ENCODE measurements around the gene MYO1F.
"Not testable (repeated sequence)": the region's sequence is repeated elsewhere in the genome, so short reads cannot be mapped to it uniquely, and the experiment has no call there.

MYO1F gene

GRCh38 chr19:8577247-8577646 lies at the start of gene MYO1F:
Gene MYO1F (minus strand): TSS chr19:8577442. CDS start chr19:8577309, 133 bp downstream.
- DNase-seq, result no peak

- no peak for DNase-seq
Measured at GRCh38 chr19:8626842-8627241, 49.6 kb upstream of the MYO1F start.

- not testable (repeated sequence) for DNase-seq
Measured at GRCh38 chr19:8622886-8623285, 45.6 kb upstream of the MYO1F start.

DNA sequence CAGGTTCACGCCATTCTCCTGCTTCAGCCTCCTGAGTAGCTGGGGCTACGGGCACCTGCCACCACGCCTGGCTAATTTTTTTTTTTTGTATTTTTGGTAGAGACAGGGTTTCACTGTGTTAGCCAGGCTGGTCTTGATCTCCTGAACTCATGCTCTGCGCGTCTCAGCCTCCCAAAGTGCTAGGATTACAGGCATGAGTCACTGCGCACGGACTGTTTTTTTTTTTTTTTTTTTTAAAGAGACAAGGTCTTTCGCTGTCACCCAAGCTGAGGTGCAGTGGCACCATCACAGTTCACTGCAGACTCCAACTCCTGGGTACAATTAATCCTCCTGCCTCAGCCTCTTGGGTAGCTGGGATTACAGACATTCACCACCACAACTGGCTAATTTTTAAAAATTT lies 41.5 kb upstream of the MYO1F start:
- no peak for DNase-seq

- no peak for DNase-seq
Measured at GRCh38 chr19:8617984-8618383, 40.7 kb upstream of the MYO1F start.

DNA sequence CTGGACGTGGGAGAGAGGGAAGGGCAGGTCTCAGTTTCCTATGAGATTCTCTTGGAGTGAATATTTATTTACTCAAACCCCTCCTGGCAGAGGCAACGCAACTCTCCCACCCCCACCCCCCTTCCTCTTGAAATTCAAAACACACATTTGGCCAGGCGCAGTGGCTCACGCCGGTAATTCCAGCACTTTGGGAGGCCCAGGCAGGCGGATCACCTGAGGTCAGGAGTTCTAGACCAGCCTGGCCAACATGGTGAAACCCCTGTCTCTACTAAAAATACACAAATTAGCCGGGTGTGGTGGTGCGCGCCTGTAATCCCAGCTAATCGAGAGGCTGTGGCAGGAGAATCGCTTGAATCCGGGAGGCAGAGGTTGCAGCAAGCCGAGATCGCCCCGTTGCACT lies 40.1 kb upstream of the MYO1F start:
- DNase-seq, result not testable (repeated sequence)

DNA sequence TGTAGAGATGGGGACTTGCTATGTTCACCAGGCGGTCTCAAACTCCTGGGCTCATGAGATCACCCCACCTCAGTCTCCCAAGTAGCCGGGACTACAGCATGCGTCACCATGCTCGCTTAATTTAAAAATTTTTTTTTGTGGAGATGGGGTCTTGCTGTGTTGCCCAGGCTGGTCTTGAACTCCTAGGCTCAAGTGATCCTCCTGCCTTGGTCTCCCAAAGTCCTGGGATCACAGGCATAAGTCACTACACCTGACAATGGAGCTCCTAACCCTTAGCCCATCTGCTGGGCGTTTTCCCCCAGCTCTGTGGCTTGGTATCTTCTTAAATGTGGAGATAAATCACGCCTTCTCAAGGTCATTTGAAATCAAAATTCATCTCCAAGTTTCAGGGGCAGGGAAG lies 39.6 kb upstream of the MYO1F start:
- DNase-seq, result no peak

GRCh38 chr19:8615813-8616596 lies 38.8 kb upstream of the MYO1F start:
- peak; percentile 51 for DNase-seq

DNA sequence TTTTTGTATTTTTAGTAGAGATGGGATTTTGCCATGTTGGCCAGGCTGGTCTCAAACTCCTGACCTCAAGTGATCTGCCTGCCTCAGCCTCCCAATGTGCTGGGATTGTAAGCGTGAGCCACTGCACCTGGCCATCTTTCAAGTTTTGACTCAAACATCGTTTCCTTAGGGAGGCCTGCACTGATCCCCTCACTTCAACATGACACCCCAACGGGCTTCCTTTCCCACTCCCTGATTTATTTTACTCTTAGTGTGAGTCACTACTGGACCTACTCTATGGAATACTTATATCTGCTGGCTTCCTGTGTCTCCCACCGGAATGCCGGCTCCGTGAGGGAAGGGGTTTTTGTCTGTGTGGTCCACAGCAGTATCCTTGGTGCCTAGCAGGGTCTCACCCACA lies 37.8 kb upstream of the MYO1F start:
- peak; percentile 74 for DNase-seq

GRCh38 chr19:8614455-8614854 lies 37.2 kb upstream of the MYO1F start:
- DNase-seq, result no peak

DNA sequence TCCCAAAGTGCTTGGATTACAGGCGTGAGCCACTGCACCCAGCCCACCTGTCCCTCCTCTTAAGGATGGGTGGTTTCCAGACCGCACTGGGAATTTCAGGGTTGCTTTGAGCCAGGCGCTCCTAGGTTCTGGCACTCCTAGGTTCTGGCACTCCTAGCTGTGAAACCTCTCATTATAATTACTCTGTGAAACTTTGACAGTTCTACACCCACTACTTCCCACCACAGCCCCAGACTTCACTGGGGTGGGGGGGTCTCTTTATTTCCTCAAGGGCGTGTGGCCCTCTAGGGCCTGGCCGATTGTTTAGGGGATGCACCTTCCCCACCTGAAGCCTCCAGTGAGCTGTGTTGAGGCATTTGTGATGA lies 35.5 kb upstream of the MYO1F start:
- DNase-seq, result no peak

DNA sequence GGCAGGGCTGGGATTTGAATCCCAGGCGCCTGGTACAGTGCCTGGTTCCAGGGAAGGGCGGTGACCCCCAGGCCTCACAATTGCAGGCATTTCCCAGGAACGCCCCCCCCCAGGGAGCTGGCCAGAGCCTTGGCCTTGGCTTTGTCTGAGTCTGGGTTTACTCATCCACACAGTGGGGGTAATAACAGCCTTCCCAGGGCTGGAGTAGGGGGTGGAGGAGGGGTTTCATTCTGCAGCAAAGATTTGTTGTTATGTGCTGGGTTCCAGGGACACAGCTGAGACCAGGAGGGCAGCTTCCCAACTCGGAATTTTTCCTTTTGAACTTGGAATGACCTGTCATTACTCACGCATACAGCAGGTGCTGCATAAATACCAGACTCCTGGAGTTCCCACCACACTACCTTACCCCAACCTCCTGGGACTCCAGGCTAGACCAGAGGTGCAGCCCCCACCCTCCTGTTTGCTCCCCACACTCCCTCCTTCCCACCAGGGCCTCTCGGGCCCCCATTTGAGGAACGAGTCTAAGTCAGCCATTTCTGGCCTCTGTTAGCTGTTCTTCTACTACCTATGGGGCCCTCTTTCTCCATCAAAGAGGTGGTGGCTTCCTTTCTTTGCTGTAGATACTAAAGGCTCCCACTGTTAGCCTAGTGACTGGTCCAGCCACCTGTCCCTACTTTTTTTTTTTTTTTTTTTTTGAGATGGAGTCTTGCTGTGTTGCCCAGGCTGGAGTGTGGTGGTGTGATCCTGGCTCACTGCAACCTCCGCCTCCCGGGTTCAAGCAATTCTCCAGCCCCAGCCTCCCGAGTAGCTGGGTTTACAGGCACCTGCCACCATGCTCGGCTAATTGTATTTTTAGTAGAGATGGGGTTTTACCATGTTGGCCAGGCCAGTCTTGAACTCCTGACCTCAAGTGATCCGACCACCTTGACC lies 34.9 kb upstream of the MYO1F start:
- peak; percentile 92 for DNase-seq

DNA sequence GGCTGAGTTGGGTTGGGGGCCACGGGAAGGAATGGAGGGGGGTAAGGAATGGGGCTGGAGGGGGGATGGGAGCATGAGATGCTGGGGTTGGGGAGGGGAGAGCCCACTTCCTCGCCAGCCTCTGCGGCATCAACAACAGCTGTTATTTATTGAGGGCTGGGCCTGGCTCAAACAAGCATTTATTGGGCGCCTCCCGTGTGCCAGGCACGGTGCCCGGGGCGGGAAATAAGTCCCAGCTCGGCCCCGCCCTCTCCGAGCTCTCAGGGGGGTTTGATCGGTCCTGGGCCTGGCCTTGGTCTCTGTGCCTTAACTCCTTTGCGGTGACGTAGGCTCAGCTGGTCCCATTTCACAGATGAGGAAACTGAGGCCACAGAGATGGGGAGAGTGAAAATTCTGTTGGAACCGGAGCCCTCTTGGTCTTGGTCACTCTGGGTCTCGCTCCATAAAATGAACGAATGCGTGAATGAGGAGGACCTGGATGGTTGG lies 34.2 kb upstream of the MYO1F start:
- DNase-seq, result peak; percentile 25

DNA sequence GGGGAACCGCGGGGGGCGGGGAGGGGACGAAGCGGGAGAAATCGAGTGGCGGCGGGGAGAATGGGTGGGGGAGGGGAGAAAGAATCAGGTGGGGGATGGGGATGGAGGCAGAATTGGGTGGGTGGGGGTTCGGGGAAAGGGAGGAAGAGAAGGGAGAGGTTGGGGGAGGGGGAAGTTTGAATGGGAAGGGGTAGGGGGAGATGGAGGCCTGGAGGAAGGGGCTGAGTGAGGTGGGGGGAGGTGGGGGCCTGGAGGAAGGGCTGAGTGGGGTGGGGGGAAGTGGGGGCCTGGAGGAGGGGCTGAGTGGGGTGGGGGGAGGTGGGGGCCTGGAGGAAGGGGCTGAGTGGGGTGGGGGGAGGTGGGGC lies 33.7 kb upstream of the MYO1F start:
- no peak for DNase-seq

GRCh38 chr19:8610041-8610935 lies 33.0 kb upstream of the MYO1F start, which contains the start of gene ADAMTS10:
Gene ADAMTS10 (minus strand): TSS chr19:8610715. CDS start chr19:8605710, 5,005 bp downstream.
- DNase-seq, result peak; percentile 53

GRCh38 chr19:8609279-8610040 lies 32.2 kb upstream of the MYO1F start:
- peak; percentile 55 for DNase-seq

DNA sequence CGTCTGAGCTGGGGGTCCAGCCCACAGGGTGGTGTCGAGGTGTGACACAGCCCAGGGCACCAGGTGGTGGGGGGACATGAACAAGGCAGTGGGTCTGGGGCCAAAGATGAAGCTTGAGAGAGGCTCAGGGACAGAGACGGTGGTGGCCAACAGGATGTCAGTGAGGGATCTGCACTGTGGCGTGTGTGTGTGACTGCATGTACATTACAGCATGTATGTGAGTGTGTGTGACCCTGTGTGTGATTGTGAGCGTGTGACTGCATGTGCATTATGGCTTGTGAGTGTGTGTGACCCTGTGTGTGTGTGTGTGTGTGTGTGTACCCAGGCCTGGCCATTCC lies 31.7 kb upstream of the MYO1F start:
- no peak for DNase-seq

DNA sequence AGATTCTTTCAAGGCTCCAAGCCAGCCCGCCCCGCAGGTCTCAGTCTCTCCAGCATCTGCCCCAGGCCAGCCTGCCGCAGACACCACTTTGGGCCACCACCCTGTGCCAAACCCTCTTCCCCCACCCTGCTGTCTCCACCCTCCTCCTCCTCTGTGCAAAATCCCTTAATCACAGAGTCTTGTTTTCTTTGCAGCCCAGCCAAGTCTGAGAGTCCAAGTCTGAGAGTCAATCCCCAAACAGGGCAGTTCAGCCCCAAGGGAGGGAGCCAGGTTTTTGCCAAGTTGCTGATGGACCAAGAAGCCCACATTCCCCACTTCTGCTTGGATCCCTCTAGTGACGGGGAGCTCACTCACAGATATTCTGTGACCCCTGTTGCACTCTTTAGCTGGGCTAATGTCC lies 30.1 kb upstream of the MYO1F start:
- DNase-seq, result peak; percentile 67

GRCh38 chr19:8605514-8605913 lies 28.3 kb upstream of the MYO1F start:
- DNase-seq, result no peak

DNA sequence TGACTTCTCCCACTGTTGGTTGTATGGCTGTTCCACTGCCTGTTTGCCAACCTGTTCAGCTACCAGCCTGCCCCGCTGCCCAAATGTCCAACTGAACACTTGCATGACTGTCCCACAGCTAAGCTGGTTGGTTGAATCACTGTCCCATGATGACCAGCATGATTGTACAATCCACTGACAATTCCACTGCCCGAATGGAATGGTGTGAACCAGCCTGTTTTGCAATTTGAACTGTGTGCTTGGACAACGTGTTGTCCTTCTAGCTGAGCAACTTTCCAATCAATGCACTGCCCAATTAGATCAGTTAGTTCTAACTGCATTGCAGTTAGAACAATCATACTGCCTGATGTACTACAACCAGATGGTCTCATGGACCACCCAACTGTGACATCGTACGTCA lies 24.6 kb upstream of the MYO1F start:
- no peak for DNase-seq

DNA sequence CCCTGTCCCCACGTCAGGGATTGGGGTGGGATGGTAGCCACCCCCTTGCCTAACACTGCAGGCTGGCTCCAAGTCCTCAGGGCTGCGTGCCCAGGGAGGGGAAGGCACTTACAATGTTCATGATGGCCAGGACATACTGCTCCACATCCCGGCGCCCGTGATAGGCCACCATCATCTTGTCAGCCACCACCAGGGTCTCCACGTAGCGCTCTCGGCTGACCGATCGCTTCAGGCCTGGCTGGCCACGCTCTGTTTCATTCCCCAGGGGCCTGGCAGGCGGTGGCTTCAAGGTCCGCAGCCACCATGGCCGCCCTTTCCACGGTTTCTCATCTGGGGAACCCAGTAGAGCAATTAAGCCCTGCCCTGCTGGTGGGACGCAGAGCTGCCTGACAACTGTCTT lies 23.6 kb upstream of the MYO1F start:
- DNase-seq, result no peak

- no peak for DNase-seq
Measured at GRCh38 chr19:8600064-8600463, 22.8 kb upstream of the MYO1F start.
